Spleen (tissue), 7 donors: ENCODE data around the gene SMC6.

Experiments used
- CTCF ChIP-seq, 11 experiments: fragments of 200-600 bp in 7 of 11; fragments of 450-650 bp in 4 of 11; sonication (generic) in 4 of 11; IDR thresholded peaks in 8 of 11; conservative IDR thresholded peaks in 3 of 11; 1 replicate in 7 of 11; 2 replicates in 4 of 11; pipeline versions ENCODE4 v1.4.0 to v1.8.0; 2016 to 2021; ENCODE audit warnings: antibody characterized with exemption in 11 of 11, inconsistent platforms in 4 of 11, mild to moderate bottlenecking in 1 of 11
- POLR2A ChIP-seq, 3 donors: fragments of 450-650 bp; IDR thresholded peaks; one replicate each; pipeline ENCODE4 v1.5.1; 2017; ENCODE audit warnings: antibody characterized with exemption in 3 of 3, mild to moderate bottlenecking in 1 of 3
- donor health status: DM: no; HTN: no; CAD: no; lungs with moderate emphysema.
- donor health status: DM: no; HTN: no; CAD: no.
- donor health status: DM: no; HTN: no; CAD: no.

- TF ChIP-seq POLR2A (IDR thresholded peaks at IDR 0.05) (no peak), CTCF (IDR thresholded peaks at IDR 0.05 in 8 of 11, conservative IDR thresholded peaks at IDR 0.05 in 3 of 11) (no peak)
Measured at GRCh38 chr2:17740203-17740602, 13.4 kb downstream of the SMC6 start.
